Esophagus squamous epithelium (tissue), 5 donors: Measurements from ENCODE around the gene SLC38A1. TPM values are rescaled to one million over a fixed set of nuclear protein-coding genes. Genes with fewer than 3 reads are reported as not detected.

Experiments used
- DNase-seq: peaks from one replicate; lab custom pipeline; 2025; lab: John Stamatoyannopoulos, UW
- H3K27ac ChIP-seq, 4 donors: fragments of 200-600 bp; sonication (generic); one replicate each; pipeline ENCODE4 v1.5.1; 2016 to 2019; ENCODE audit warnings: mild to moderate bottlenecking in 1 of 4
- H3K27me3 ChIP-seq, 4 donors: fragments of 200-600 bp; sonication (generic); 1 replicate in 3 of 4; 2 replicates in 1 of 4; pipeline versions ENCODE4 v1.5.1 to v1.6.0; 2017 to 2021; ENCODE audit warnings: antibody characterized with exemption in 1 of 4
- H3K36me3 ChIP-seq, 3 donors: fragments of 200-600 bp; sonication (generic); one replicate each; pipeline ENCODE4 v1.5.1; 2016 to 2019
- H3K4me1 ChIP-seq, 3 donors: fragments of 200-600 bp; sonication (generic); one replicate each; pipeline ENCODE4 v1.5.1; 2017 to 2019
- H3K4me3 ChIP-seq, 4 donors: fragments of 200-600 bp; sonication (generic); 1 replicate in 3 of 4; 2 replicates in 1 of 4; pipeline ENCODE4 v1.5.1; 2016 to 2019; ENCODE audit warnings: mild to moderate bottlenecking in 2 of 4, moderate library complexity in 1 of 4
- H3K9me3 ChIP-seq, 3 donors: fragments of 200-600 bp; sonication (generic); one replicate each; pipeline ENCODE4 v1.5.1; 2016 to 2019
- POLR2A ChIP-seq, 4 donors: fragments of 450-650 bp; IDR thresholded peaks; one replicate each; pipeline ENCODE4 v1.6.1; 2017; ENCODE audit warnings: antibody characterized with exemption in 4 of 4, mild to moderate bottlenecking in 4 of 4, moderate library complexity in 3 of 4
- WGBS, 2 donors: methylation state at CpG; one replicate each; pipeline ENCODE4 v1.1.5; 2018; 5-methylcytosine and 5-hydroxymethylcytosine counted together
- intact Hi-C: fragments of 100-400 bp; cut with DNase I; formaldehyde crosslinking; loops from one replicate; pipeline ENCODE4 v1.15.0; 2022
- total RNA-seq, 4 donors: library from RNA; depleted of rRNA; stranded (reverse); fragments of >200 nt; gene quantifications; one replicate each; pipeline ENCODE4 v1.1.0, GENCODE V29; 2016
- TF ChIP-seq, protein P1 (sequence below), 6 experiments: fragments of 450-650 bp in 4 of 6; fragments of 200-600 bp in 2 of 6; sonication (generic) in 2 of 6; IDR thresholded peaks; one replicate each; pipeline ENCODE4 v1.5.1; 2016 to 2019; ENCODE audit warnings: antibody characterized with exemption in 6 of 6, mild to moderate bottlenecking in 4 of 6, moderate library complexity in 4 of 6
- donor health status: DM: yes; HTN: yes; CAD: no.

Gene SLC38A1
- total RNA-seq, 4 donors from 2014 or later: 23.3 to 88.7 (median 73.3) TPM

DNA sequence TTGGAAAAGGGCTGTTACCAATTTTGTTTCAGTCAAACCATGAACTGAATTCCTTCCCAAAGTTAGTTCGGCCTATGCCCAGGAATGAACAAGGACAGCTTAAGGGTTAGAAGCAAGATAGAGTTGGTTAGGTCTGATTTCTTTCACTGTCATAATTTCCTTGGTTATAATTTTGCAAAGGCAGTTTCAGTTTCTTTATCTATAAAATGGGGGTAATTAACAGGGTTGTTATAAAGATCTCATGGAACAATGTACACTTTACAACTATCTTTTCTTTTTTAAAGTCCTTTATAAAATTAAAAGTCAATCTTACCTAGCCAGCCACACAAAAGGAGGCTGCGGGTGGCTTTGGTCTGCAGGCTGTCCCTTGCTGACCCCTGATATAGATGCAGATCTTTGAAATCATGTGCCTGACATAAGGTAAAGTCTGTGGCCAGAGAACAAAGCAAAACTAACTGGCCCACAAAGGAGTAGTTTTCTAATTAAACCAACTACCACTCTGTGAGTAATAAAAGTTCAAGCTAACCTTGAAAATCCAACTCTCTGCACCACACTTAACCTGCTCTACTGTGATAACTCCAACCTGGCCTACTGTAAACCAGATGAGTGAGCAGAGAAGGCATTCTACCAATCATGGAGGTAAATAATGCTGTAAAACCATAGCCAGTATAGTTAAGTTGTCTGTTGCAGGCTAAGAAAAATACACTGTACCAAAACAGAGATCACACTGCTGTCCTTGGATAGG is 49.5 kb downstream of the SLC38A1 start:
- 85 to 89% methylated on average over 2 of the region's 2 CpGs for WGBS, 2 donors
- H3K36me3 ChIP-seq: peaks cover 0 to 10% (median 0%) of the 10 kb centered on the region in 3 donors
- H3K9me3 ChIP-seq: no peaks in the 10 kb centered on the region
- TF ChIP-seq POLR2A (IDR thresholded peaks at IDR 0.05): no peak
- TF ChIP-seq, protein P1, sequence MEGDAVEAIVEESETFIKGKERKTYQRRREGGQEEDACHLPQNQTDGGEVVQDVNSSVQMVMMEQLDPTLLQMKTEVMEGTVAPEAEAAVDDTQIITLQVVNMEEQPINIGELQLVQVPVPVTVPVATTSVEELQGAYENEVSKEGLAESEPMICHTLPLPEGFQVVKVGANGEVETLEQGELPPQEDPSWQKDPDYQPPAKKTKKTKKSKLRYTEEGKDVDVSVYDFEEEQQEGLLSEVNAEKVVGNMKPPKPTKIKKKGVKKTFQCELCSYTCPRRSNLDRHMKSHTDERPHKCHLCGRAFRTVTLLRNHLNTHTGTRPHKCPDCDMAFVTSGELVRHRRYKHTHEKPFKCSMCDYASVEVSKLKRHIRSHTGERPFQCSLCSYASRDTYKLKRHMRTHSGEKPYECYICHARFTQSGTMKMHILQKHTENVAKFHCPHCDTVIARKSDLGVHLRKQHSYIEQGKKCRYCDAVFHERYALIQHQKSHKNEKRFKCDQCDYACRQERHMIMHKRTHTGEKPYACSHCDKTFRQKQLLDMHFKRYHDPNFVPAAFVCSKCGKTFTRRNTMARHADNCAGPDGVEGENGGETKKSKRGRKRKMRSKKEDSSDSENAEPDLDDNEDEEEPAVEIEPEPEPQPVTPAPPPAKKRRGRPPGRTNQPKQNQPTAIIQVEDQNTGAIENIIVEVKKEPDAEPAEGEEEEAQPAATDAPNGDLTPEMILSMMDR (IDR thresholded peaks at IDR 0.05): no peak
- peaks cover 8 to 80% (median 27%) of the 10 kb centered on the region in 3 donors for H3K4me1 ChIP-seq
- H3K4me3 ChIP-seq: no peak overlapping the region
- no peaks in the 10 kb centered on the region for H3K27me3 ChIP-seq
- intact Hi-C loops: no loop called here
- no peak for DNase-seq
- H3K27ac ChIP-seq: peak overlapping the region in 3 of 4 donors; percentile 0 to 51 (median 43)

- WGBS, 2 donors: 67 to 72% methylated on average over 10 of the region's 10 CpGs
- H3K27me3 ChIP-seq: no peaks in the 10 kb centered on the region
- H3K4me1 ChIP-seq: peaks cover 6 to 74% (median 23%) of the 10 kb centered on the region in 3 donors
- no peak for DNase-seq
- no peaks in the 10 kb centered on the region for H3K9me3 ChIP-seq
- TF ChIP-seq POLR2A (IDR thresholded peaks at IDR 0.05): no peak
- TF ChIP-seq, protein P1 (IDR thresholded peaks at IDR 0.05): no peak
- peaks cover 0 to 13% (median 0%) of the 10 kb centered on the region in 3 donors for H3K36me3 ChIP-seq
- H3K27ac ChIP-seq: peak overlapping the region in 3 of 4 donors; percentile 18 to 51 (median 35)
- no peak overlapping the region for H3K4me3 ChIP-seq
- intact Hi-C loops: no loop called here
Measured at GRCh38 chr12:46218322-46219095, 50.3 kb downstream of the SLC38A1 start.

DNA sequence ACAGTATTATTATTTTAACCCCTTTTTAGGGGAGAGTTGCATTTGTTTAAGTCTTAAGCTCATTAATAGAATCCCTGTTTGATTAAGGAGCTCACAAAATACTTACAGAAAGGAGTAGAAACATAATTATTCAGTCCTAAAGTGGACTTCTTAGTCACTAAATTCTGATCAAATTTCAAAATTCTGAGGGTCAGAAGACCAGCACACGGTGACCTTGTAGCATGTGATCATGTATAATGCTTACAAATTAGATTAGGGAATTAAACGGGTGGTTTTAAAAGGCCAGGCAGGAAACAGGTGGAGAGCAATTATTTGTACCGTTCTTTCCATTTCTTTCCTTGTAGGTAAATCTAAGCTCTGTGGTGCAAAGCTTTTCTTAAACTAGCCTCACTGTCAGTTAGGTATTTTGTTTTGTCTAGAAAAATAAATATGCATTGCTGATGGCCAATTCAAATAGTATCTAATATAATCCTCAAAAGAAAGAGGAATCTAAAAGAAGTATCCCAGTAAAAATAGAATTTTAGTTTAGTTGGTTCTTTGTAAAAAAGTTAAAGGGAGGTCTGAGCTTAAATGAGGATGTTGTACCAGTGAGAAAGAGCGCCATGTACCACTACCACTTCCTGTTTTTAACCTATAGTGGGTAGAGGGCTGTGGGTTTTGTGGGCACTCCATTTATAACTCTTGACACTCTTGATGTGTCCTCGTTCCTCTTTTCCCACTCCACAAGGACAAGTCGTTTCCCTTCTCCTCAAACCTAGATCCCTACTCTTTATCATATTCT is 51.1 kb downstream of the SLC38A1 start:
- Histone ChIP-seq H3K27me3 (no peaks in the 10 kb centered on the region), H3K9me3 (no peaks in the 10 kb centered on the region), H3K4me1 (peaks cover 6 to 74% (median 23%) of the 10 kb centered on the region in 3 donors), H3K4me3 (no peak overlapping the region), H3K36me3 (peaks cover 0 to 21% (median 0%) of the 10 kb centered on the region in 3 donors), H3K27ac (peak overlapping the region in 3 of 4 donors; percentile 18 to 51 (median 35))
- intact Hi-C loops: no loop called here
- 53 to 72% methylated on average over 6 of the region's 6 CpGs for WGBS, 2 donors
- DNase-seq: no peak
- no peak for TF ChIP-seq POLR2A (IDR thresholded peaks at IDR 0.05)
- TF ChIP-seq, protein P1 (IDR thresholded peaks at IDR 0.05): no peak

GRCh38 chr12:46214668-46215436 is 54.0 kb downstream of the SLC38A1 start:
- Histone ChIP-seq H3K36me3 (peaks cover 0 to 36% (median 0%) of the 10 kb centered on the region in 3 donors), H3K4me1 (peaks cover 6 to 68% (median 12%) of the 10 kb centered on the region in 3 donors), H3K27me3 (no peaks in the 10 kb centered on the region), H3K9me3 (no peaks in the 10 kb centered on the region), H3K27ac (peak overlapping the region in 3 of 4 donors; percentile 36 to 50 (median 45)), H3K4me3 (no peak overlapping the region)
- intact Hi-C loops: no loop called here
- no peak for DNase-seq
- TF ChIP-seq POLR2A (IDR thresholded peaks at IDR 0.05): peak in 1 of 4 donors; percentile 18
- TF ChIP-seq, protein P1 (IDR thresholded peaks at IDR 0.05): no peak
- 52 to 74% methylated on average over 6 to 7 of the region's 7 CpGs for WGBS, 2 donors
